Body of pancreas (tissue), 4 donors: Measurements from ENCODE around the gene BACH1. TPM values are rescaled to one million over a fixed set of nuclear protein-coding genes. Genes with fewer than 3 reads are reported as not detected.

ENCODE experiments used
- ATAC-seq: fragments of 150-250 bp; one replicate; pipeline ENCODE4 v1.9.1; 2016
- DNase-seq, 4 donors: peaks; one replicate each; pipeline ENCODE4 v3.0.0-alpha.2; 2019
- H3K27ac ChIP-seq, 4 donors: fragments of 200-600 bp; sonication (generic); 1 replicate in 3 of 4; 2 replicates in 1 of 4; pipeline versions ENCODE4 v1.5.1 to v1.6.1; 2016 to 2019; ENCODE audit warnings: mild to moderate bottlenecking in 1 of 4, mixed read lengths in 1 of 4, moderate library complexity in 1 of 4
- H3K27me3 ChIP-seq, 2 donors: fragments of 200-600 bp; sonication (generic); one replicate each; pipeline ENCODE4 v1.6.0; 2016; ENCODE audit warnings: mild to moderate bottlenecking in 1 of 2
- H3K36me3 ChIP-seq, 2 donors: fragments of 200-600 bp; sonication (generic); replicated peaks in 1 of 2; 2 replicates each; pipeline ENCODE4 v1.5.1; 2016; ENCODE audit warnings: low read depth in 2 of 2; ENCODE audit not compliant: insufficient read depth in 1 of 2
- H3K4me1 ChIP-seq: fragments of 200-600 bp; sonication (generic); one replicate; pipeline ENCODE4 v1.6.0; 2016
- H3K4me3 ChIP-seq, 2 donors: fragments of 200-600 bp; sonication (generic); 1 replicate in 1 of 2; 2 replicates in 1 of 2; pipeline ENCODE4 v1.5.1; 2016 to 2019
- H3K9me3 ChIP-seq, 3 donors: fragments of 200-600 bp; sonication (generic); 1 replicate in 2 of 3; 2 replicates in 1 of 3; pipeline ENCODE4 v1.5.1; 2016
- CTCF ChIP-seq, 7 experiments: fragments of 450-650 bp in 4 of 7; fragments of 200-600 bp in 3 of 7; sonication (generic) in 3 of 7; IDR thresholded peaks; one replicate each; pipeline ENCODE4 v1.5.1; 2016 to 2019; ENCODE audit warnings: antibody characterized with exemption in 7 of 7
- POLR2A ChIP-seq, 3 donors: fragments of 450-650 bp; IDR thresholded peaks; one replicate each; pipeline ENCODE4 v1.6.1; 2016; ENCODE audit warnings: antibody characterized with exemption in 3 of 3, mild to moderate bottlenecking in 2 of 3
- WGBS, 2 donors: methylation state at CpG; one replicate each; pipeline ENCODE4 v1.1.5; 2017; 5-methylcytosine and 5-hydroxymethylcytosine counted together
- intact Hi-C: fragments of 100-400 bp; cut with DNase I; formaldehyde crosslinking; loops from one replicate; pipeline ENCODE4 v1.15.1; 2023
- total RNA-seq, 2 donors: library from RNA; depleted of rRNA; stranded (reverse); fragments of >200 nt; gene quantifications; one replicate each; pipeline ENCODE4 v1.1.0, GENCODE V29; 2016

Gene BACH1
- total RNA-seq, 2 donors from 2014 or later = 28.5 to 29.7 TPM

- H3K27ac ChIP-seq = no peak overlapping the region
- intact Hi-C loops = no loop called here
- no peak overlapping the region for H3K4me3 ChIP-seq
- no peak for ATAC-seq
- H3K27me3 ChIP-seq = no peaks in the 10 kb centered on the region
- TF ChIP-seq CTCF (IDR thresholded peaks at IDR 0.05) = no peak
- TF ChIP-seq POLR2A (IDR thresholded peaks at IDR 0.05) = no peak
- H3K9me3 ChIP-seq = no peaks in the 10 kb centered on the region
- H3K36me3 ChIP-seq = no peaks in the 10 kb centered on the region
- no peak for DNase-seq
- WGBS, 2 donors = 38 to 41% methylated on average over 1 of the region's 1 CpG
- no peaks in the 10 kb centered on the region for H3K4me1 ChIP-seq
Observed at GRCh38 chr21:29264721-29265120, 34.0 kb upstream of the BACH1 start.

DNA sequence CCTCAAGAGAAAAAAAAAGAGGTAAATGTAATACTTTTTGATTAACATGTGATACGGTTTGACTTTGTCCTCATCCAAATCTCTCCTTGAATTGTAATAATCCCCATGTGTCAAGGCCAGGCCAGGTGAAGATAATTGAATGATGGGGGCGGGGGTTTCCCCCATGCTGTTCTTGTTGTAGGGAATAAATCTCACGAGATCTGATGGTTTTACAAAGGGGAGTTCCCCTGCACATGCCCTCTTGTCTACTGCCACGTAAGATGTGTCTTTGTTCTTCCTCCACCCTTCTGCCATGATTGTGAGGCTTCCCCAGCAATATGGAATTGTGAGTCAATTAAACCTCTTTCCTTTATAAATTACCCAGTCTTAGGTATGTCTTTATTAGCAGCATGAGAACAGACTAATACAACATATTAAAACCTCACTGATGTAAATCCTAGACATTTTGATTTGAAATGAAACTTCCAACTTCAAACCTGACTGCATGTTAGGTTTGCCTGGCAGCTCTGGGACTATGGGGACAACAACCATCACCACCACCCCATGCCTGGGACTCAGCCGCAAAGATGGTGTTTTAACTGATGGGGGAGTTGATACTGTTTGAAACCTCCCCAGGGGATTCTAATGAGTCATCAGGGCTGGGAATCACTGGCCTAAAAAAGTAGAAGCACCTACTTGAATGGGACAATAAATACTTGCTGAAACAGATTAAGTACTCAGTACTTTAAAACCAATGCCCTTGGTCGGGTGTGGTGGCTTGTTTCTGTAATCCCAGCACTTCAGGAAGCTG, 32.8 kb upstream of the BACH1 start:
- H3K4me3 ChIP-seq = no peak overlapping the region
- no peaks in the 10 kb centered on the region for H3K4me1 ChIP-seq
- no peak for DNase-seq
- 79 to 80% methylated on average over 6 of the region's 6 CpGs for WGBS, 2 donors
- H3K9me3 ChIP-seq = no peaks in the 10 kb centered on the region
- ATAC-seq = no peak
- no peak overlapping the region for H3K27ac ChIP-seq
- no peaks in the 10 kb centered on the region for H3K36me3 ChIP-seq
- TF ChIP-seq POLR2A (IDR thresholded peaks at IDR 0.05) (no peak), CTCF (IDR thresholded peaks at IDR 0.05) (no peak)
- intact Hi-C loops = no loop called here
- no peaks in the 10 kb centered on the region for H3K27me3 ChIP-seq

DNA sequence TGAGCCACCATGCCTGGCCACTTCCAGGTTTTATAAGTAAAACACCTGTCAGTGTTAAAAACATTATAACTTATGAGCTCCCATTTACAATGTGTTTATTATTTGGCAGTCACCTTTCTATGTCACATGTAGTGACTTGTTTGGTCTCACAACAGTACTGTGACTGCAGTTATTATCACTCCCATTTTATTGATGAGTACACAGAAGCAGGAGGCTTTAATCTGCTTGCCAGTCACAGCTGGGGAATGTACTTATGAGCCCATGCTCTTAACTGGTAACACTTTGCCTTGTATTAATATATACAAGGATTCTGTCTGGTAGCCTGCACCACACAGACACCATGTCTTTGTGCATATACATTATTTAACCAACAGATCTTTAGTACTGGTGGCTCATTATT, 31.1 kb upstream of the BACH1 start:
- DNase-seq (no peak), ATAC-seq (no peak)
- H3K27me3 ChIP-seq = no peaks in the 10 kb centered on the region
- no peak overlapping the region for H3K4me3 ChIP-seq
- H3K4me1 ChIP-seq = no peaks in the 10 kb centered on the region
- no peaks in the 10 kb centered on the region for H3K36me3 ChIP-seq
- intact Hi-C loops = no loop called here
- H3K9me3 ChIP-seq = no peaks in the 10 kb centered on the region
- no peak for TF ChIP-seq CTCF (IDR thresholded peaks at IDR 0.05)
- TF ChIP-seq POLR2A (IDR thresholded peaks at IDR 0.05) = no peak
- no peak overlapping the region for H3K27ac ChIP-seq

- WGBS, 2 donors = 83 to 87% methylated on average over 5 to 6 of the region's 6 CpGs
- H3K27ac ChIP-seq = no peak overlapping the region
- DNase-seq (no peak), ATAC-seq (no peak)
- TF ChIP-seq CTCF (IDR thresholded peaks at IDR 0.05) = no peak
- TF ChIP-seq POLR2A (IDR thresholded peaks at IDR 0.05) = no peak
- no peaks in the 10 kb centered on the region for H3K27me3 ChIP-seq
- H3K9me3 ChIP-seq = no peaks in the 10 kb centered on the region
- H3K36me3 ChIP-seq = no peaks in the 10 kb centered on the region
- intact Hi-C loops = no loop called here
- no peaks in the 10 kb centered on the region for H3K4me1 ChIP-seq
- no peak overlapping the region for H3K4me3 ChIP-seq
Observed at GRCh38 chr21:29271927-29272333, 26.8 kb upstream of the BACH1 start.

GRCh38 chr21:29277442-29277841, 21.3 kb upstream of the BACH1 start:
- Histone ChIP-seq H3K27ac (no peak overlapping the region), H3K9me3 (no peaks in the 10 kb centered on the region), H3K27me3 (no peaks in the 10 kb centered on the region), H3K4me1 (peaks cover 5% of the 10 kb centered on the region), H3K4me3 (no peak overlapping the region), H3K36me3 (no peaks in the 10 kb centered on the region)
- ATAC-seq (no peak), DNase-seq (no peak)
- TF ChIP-seq CTCF (IDR thresholded peaks at IDR 0.05) (no peak), POLR2A (IDR thresholded peaks at IDR 0.05) (no peak)
- intact Hi-C loops = no loop called here
